Stimulated activated CD4-positive, alpha-beta T cell treated with anti-CD3 and anti-CD28 coated beads, Interleukin-12 subunit alpha, Interleukin-12 subunit beta, amount 100 ng/mL, for 4 hours (primary cell): Measurements from ENCODE around the gene SGK1.
"Not testable (repeated sequence)": the region's sequence is repeated elsewhere in the genome, so short reads cannot be mapped to it uniquely, and the experiment has no call there.

ENCODE experiments used
- DNase-seq: peaks from one replicate; pipeline ENCODE4 v3.0.0-alpha.2; 2020

The SGK1 gene

GRCh38 chr6:134299236-134299635, 18.7 kb downstream of the SGK1 start:
- no peak for DNase-seq

GRCh38 chr6:134296762-134297161, 21.1 kb downstream of the SGK1 start:
- no peak for DNase-seq

GRCh38 chr6:134295953-134296553, 21.9 kb downstream of the SGK1 start:
- DNase-seq: no peak

- no peak for DNase-seq
Observed at GRCh38 chr6:134293659-134294161, 24.2 kb downstream of the SGK1 start.

- no peak for DNase-seq
Observed at GRCh38 chr6:134291156-134291555, 26.8 kb downstream of the SGK1 start.

GRCh38 chr6:134289204-134289575, 28.7 kb downstream of the SGK1 start:
- no peak for DNase-seq

GRCh38 chr6:134288538-134289203, 29.2 kb downstream of the SGK1 start:
- DNase-seq: no peak

- no peak for DNase-seq
Observed at GRCh38 chr6:134287859-134288537, 29.9 kb downstream of the SGK1 start.

- no peak for DNase-seq
Observed at GRCh38 chr6:134282816-134283215, 35.1 kb downstream of the SGK1 start.

GRCh38 chr6:134281388-134281787, 36.5 kb downstream of the SGK1 start:
- DNase-seq: no peak

- DNase-seq: no peak
Observed at GRCh38 chr6:134278000-134278399, 39.9 kb downstream of the SGK1 start.

- DNase-seq: not testable (repeated sequence)
Observed at GRCh38 chr6:134276891-134277377, 41.0 kb downstream of the SGK1 start.

GRCh38 chr6:134272374-134272773, 45.5 kb downstream of the SGK1 start:
- no peak for DNase-seq

- no peak for DNase-seq
Observed at GRCh38 chr6:134267917-134268361, 50.0 kb downstream of the SGK1 start.

GRCh38 chr6:134266776-134267175, 51.1 kb downstream of the SGK1 start:
- no peak for DNase-seq

- no peak for DNase-seq
Observed at GRCh38 chr6:134261766-134262165, 56.1 kb downstream of the SGK1 start.

GRCh38 chr6:134258849-134259306, 59.0 kb downstream of the SGK1 start:
- DNase-seq: no peak

GRCh38 chr6:134257516-134257915, 60.4 kb downstream of the SGK1 start:
- DNase-seq: no peak

- no peak for DNase-seq
Observed at GRCh38 chr6:134256862-134257261, 61.0 kb downstream of the SGK1 start.

GRCh38 chr6:134255280-134255679, 62.6 kb downstream of the SGK1 start:
- DNase-seq: not testable (repeated sequence)

GRCh38 chr6:134254118-134254517, 63.8 kb downstream of the SGK1 start:
- DNase-seq: no peak

GRCh38 chr6:134253681-134254080, 64.2 kb downstream of the SGK1 start:
- no peak for DNase-seq

GRCh38 chr6:134251320-134251719, 66.6 kb downstream of the SGK1 start:
- no peak for DNase-seq

- DNase-seq: no peak
Observed at GRCh38 chr6:134250776-134251175, 67.1 kb downstream of the SGK1 start.
